ENCODE data around the gene ANKRD39. TPM values are rescaled to one million over a fixed set of nuclear protein-coding genes. Genes with fewer than 3 reads are reported as not detected.

ANKRD39 gene
- total and polyA plus RNA-seq, 9 of the 15 experiments (the other 6 are each of a cell fraction or from before 2014, with no cell fraction given): 8.2 to 33.1 (median 23.8) TPM

DNA sequence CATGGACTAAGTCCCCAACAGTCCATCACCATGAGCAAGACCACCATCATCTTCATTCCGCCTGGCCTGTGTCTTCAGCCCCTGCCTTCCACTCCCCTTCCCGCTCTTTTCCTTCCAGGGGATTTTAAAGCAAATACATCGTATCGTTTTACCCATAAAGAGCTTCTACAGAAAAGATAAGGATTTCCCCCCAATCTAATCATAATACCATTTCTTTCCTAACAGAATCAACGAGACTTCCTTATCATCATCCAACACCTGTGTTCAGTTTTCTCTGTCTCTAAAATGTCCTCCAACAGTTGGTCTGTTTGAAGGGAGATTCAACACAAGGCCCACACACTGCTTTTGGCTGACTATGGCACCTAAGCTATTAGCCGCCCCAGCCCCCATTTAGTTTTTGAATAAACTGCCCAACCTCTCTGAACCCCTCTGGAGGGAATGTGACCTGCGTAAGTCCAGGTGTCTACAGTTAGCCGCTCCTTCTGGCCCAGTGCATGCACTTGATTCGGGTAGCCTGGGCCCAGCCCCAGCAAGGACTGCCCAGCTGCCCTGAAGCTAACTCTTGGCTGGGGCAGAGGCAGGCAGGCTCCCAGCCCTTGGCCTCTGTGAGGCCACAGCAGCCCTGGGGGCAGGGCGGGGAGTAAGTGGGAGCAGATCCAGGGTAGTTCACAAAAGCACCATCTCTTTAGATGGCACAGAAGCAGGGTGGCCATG lies 37.4 kb upstream of the ANKRD39 start (continued):
- TF ChIP-seq DEAF1 (CRISPR knock-in tag; IDR thresholded peaks at IDR 0.05): 0 out of 2 replicates have a peak, but pooled peaks have one; percentile 8
- peak; percentile 82 for TF ChIP-seq HDAC2 (IDR thresholded peaks at IDR 0.05)
- peak; percentile 85 for TF ChIP-seq SOX6 (IDR thresholded peaks at IDR 0.05)
- TF ChIP-seq ZNF785 (CRISPR knock-in tag; IDR thresholded peaks at IDR 0.05): 0 out of 2 replicates have a peak, but pooled peaks have one; percentile 39
- TF ChIP-seq, protein P1, sequence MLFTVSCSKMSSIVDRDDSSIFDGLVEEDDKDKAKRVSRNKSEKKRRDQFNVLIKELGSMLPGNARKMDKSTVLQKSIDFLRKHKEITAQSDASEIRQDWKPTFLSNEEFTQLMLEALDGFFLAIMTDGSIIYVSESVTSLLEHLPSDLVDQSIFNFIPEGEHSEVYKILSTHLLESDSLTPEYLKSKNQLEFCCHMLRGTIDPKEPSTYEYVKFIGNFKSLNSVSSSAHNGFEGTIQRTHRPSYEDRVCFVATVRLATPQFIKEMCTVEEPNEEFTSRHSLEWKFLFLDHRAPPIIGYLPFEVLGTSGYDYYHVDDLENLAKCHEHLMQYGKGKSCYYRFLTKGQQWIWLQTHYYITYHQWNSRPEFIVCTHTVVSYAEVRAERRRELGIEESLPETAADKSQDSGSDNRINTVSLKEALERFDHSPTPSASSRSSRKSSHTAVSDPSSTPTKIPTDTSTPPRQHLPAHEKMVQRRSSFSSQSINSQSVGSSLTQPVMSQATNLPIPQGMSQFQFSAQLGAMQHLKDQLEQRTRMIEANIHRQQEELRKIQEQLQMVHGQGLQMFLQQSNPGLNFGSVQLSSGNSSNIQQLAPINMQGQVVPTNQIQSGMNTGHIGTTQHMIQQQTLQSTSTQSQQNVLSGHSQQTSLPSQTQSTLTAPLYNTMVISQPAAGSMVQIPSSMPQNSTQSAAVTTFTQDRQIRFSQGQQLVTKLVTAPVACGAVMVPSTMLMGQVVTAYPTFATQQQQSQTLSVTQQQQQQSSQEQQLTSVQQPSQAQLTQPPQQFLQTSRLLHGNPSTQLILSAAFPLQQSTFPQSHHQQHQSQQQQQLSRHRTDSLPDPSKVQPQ (CRISPR knock-in tag; IDR thresholded peaks at IDR 0.05; ENCODE audit: borderline replicate concordance): no peak
- TF ChIP-seq ZNF740 (CRISPR knock-in tag; IDR thresholded peaks at IDR 0.05): no peak
- TF ChIP-seq ZNF740 (tag; IDR thresholded peaks at IDR 0.05): 0 out of 4 replicates have a peak, but pooled peaks of 1 of the 2 experiments have one; percentile 15
- no peak for TF ChIP-seq HOXB6 (CRISPR knock-in tag; IDR thresholded peaks at IDR 0.05; ENCODE audit: borderline replicate concordance)
- TF ChIP-seq NFRKB (IDR thresholded peaks at IDR 0.05; ENCODE audit: low read depth): peak; percentile 91
- no peak for TF ChIP-seq SREBF2 (CRISPR knock-in tag; IDR thresholded peaks at IDR 0.05)
- 0 out of 2 replicates have a peak, but pooled peaks have one; percentile 53 for TF ChIP-seq ZBTB9 (CRISPR knock-in tag; IDR thresholded peaks at IDR 0.05)
- peak; percentile 30; the same call in 1 of the 2 replicates for TF ChIP-seq HOMEZ (CRISPR knock-in tag; IDR thresholded peaks at IDR 0.05)
- TF ChIP-seq DNMT1 (IDR thresholded peaks at IDR 0.05): no peak
- TF ChIP-seq HMG20B (CRISPR knock-in tag; IDR thresholded peaks at IDR 0.05): no peak
- TF ChIP-seq NONO (IDR thresholded peaks at IDR 0.05; ENCODE audit: low read depth in 2 of 2, low read length in 1 of 2): no peak
- TF ChIP-seq, protein P2, sequence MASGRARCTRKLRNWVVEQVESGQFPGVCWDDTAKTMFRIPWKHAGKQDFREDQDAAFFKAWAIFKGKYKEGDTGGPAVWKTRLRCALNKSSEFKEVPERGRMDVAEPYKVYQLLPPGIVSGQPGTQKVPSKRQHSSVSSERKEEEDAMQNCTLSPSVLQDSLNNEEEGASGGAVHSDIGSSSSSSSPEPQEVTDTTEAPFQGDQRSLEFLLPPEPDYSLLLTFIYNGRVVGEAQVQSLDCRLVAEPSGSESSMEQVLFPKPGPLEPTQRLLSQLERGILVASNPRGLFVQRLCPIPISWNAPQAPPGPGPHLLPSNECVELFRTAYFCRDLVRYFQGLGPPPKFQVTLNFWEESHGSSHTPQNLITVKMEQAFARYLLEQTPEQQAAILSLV (tag; IDR thresholded peaks at IDR 0.05): peak; percentile 49; the same call in 1 of the 2 replicates
- TF ChIP-seq POLR2AphosphoS5 (IDR thresholded peaks at IDR 0.05; ENCODE audit: control insufficient read depth, insufficient read depth, low read depth, low read length): peak; percentile 69
- TF ChIP-seq ZNF583 (CRISPR knock-in tag; IDR thresholded peaks at IDR 0.05): peak; percentile 58

Measured in K562 (cell line).